ENCODE measurements around the gene ZSWIM8.

GRCh38 chr10:73841061-73841421 lies 55.6 kb downstream of the ZSWIM8 start:
- TF ChIP-seq CTCF (IDR thresholded peaks at IDR 0.05 in 4 of 5, conservative IDR thresholded peaks at IDR 0.05 in 1 of 5) (no peak), POLR2A (IDR thresholded peaks at IDR 0.05) (no peak)

All from gastrocnemius medialis (tissue), 4 donors.